Measurements from ENCODE around the gene MMRN2.

MMRN2 gene

DNA sequence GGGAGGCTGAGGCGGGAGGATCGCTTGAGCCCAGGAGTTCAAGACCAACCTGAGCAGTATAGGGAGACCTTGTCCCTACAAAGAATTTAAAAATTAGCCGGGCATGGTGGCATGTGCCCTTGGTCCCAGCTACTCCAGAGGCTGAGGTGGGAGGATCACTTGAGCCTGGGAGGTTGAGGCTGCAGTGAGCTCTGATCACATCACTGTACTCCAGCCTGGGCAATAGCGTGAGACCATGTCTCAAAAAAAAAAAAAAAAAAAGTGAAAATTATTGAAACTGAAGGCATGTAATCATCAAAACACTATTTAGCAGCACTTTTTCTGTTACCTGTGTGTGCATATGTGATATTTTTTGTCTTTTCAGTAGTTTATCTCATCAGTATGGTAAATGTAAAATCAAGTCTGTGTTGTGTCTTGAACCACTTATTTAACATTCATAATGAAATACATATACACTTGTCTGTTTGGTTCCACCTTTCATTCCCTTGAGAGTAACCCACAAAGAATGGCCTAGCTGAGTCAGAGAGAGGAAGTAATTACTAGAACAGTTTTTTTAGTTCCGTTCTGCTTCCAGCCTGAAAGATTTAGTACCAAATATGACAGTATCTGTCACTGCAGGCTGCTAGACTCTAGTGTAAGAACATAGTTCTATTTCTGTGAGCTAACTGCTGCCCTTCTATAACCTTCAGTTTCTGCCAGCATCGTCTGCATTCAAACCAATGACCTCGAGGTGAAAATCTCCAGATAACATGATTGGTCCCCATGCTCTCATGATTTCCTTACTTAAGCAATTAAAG is 68.6 kb downstream of the MMRN2 start:
- DNase-seq (ENCODE audit: low read depth in 2 of 2): no peak

Data from stimulated activated CD8-positive, alpha-beta memory T cell treated with anti-CD3 and anti-CD28 coated beads, Interleukin-2, amount 100 ng/mL, for 48 hours (primary cell).